Common myeloid progenitor, CD34-positive (primary cell): ENCODE data around the gene CCSER1.
A peak's percentile ranks its signal among the peaks of the same experiment; 100 is the strongest.

ENCODE experiments used
- CTCF ChIA-PET: fragments of 350-600 bp; sonication (Branson Sonifier 250); formaldehyde crosslinking; loops from one replicate; lab custom pipeline; 2021; ENCODE audit warnings: antibody characterized with exemption; lab: Charles Lee
- POLR2A ChIA-PET: fragments of 350-600 bp; sonication (Branson Sonifier 250); formaldehyde crosslinking; loops from one replicate; lab custom pipeline; 2021; ENCODE audit warnings: antibody characterized with exemption; lab: Charles Lee
- DNase-seq, 3 donors: peaks; one replicate each; pipeline versions ENCODE4 v3.0.0 to v3.0.0-alpha.2; 2013
- H3K27ac ChIP-seq, 2 experiments: 1 replicate in 1 of 2; 2 replicates in 1 of 2; pipeline ENCODE4 v1.7.0; 2013; ENCODE audit warnings: inconsistent platforms in 2 of 2, low read length in 2 of 2, mild to moderate bottlenecking in 2 of 2, low read depth in 1 of 2, moderate library complexity in 1 of 2; ENCODE audit not compliant: severe bottlenecking in 2 of 2, insufficient read depth in 1 of 2, poor library complexity in 1 of 2
- H3K27me3 ChIP-seq, 5 experiments: replicated peaks in 2 of 5; 1 replicate in 3 of 5; 2 replicates in 2 of 5; pipeline versions ENCODE4 v1.6.1 to v1.7.0; 2013; ENCODE audit warnings: low read length in 4 of 5, mild to moderate bottlenecking in 2 of 5, moderate library complexity in 2 of 5, inconsistent platforms in 1 of 5; ENCODE audit not compliant: insufficient read depth in 5 of 5, control insufficient read depth in 4 of 5
- H3K36me3 ChIP-seq, 4 experiments: 1 replicate in 2 of 4; 2 replicates in 2 of 4; pipeline versions ENCODE4 v1.6.1 to v1.7.0; 2013; ENCODE audit warnings: low read length in 3 of 4, control low read depth in 1 of 4, mild to moderate bottlenecking in 1 of 4; ENCODE audit not compliant: control insufficient read depth in 4 of 4, insufficient read depth in 4 of 4
- H3K4me1 ChIP-seq, 4 experiments: 1 replicate in 3 of 4; 2 replicates in 1 of 4; pipeline versions ENCODE4 v1.6.1 to v1.7.1; 2013; ENCODE audit warnings: low read length in 3 of 4, mild to moderate bottlenecking in 3 of 4, control low read depth in 1 of 4, inconsistent platforms in 1 of 4, moderate library complexity in 1 of 4; ENCODE audit not compliant: control insufficient read depth in 4 of 4, insufficient read depth in 4 of 4; ENCODE audit errors: control extremely low read depth in 1 of 4
- H3K4me3 ChIP-seq, 7 experiments: 1 replicate in 4 of 7; 2 replicates in 3 of 7; pipeline versions ENCODE4 v1.5.1 to v1.7.0; 2013; ENCODE audit warnings: mild to moderate bottlenecking in 7 of 7, low read length in 6 of 7, moderate library complexity in 6 of 7, inconsistent platforms in 2 of 7, low read depth in 2 of 7, control low read depth in 1 of 7; ENCODE audit not compliant: insufficient read depth in 4 of 7, control insufficient read depth in 1 of 7; ENCODE audit errors: extremely low read depth in 1 of 7
- H3K9me3 ChIP-seq, 5 experiments: 1 replicate in 4 of 5; 2 replicates in 1 of 5; pipeline versions ENCODE4 v1.6.1 to v1.7.1; 2013; ENCODE audit warnings: low read length in 4 of 5, mild to moderate bottlenecking in 2 of 5, inconsistent platforms in 1 of 5, low read depth in 1 of 5, moderate library complexity in 1 of 5; ENCODE audit not compliant: control insufficient read depth in 4 of 5, insufficient read depth in 2 of 5; ENCODE audit errors: control extremely low read depth in 1 of 5
- WGBS: methylation state at CpG from one replicate; pipeline ENCODE4 v1.1.5; 2013; ENCODE audit not compliant: insufficient coverage; 5-methylcytosine and 5-hydroxymethylcytosine counted together

CCSER1 gene

DNA sequence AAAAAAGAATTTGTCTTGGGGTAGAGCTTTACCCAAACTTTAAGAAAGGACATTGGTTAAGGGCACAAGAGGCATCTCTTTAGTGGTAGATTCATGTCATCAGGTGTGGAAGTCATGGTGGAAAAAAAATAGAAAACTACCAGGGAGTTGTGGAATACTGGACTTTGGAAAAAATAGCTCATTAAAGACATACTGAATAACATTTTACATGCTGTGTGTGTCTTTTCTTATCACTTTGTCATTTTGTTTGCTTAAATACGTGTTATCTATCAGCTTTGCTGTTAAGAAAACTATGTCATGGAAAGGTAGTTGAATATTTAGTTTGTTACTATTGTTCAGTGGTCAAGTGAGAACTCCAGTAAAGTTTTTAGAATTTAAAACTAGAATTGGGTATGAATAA lies 147.0 kb downstream of the CCSER1 start:
- H3K36me3 ChIP-seq, result no peaks in the 10 kb centered on the region
- peaks cover 0 to 7% (median 0%) of the 10 kb centered on the region in 5 experiments for H3K9me3 ChIP-seq
- no peak overlapping the region for H3K27ac ChIP-seq
- H3K4me3 ChIP-seq, result no peak overlapping the region
- CTCF ChIA-PET, result no interaction called here
- no peaks in the 10 kb centered on the region for H3K4me1 ChIP-seq
- DNase-seq, result no peak
- POLR2A ChIA-PET, result no interaction called here
- no peaks in the 10 kb centered on the region for H3K27me3 ChIP-seq
- WGBS, result no CpG with 5 or more reads among the region's 1 CpG

- Histone ChIP-seq H3K4me3 (no peak overlapping the region), H3K27me3 (no peaks in the 10 kb centered on the region), H3K36me3 (no peaks in the 10 kb centered on the region), H3K9me3 (no peaks in the 10 kb centered on the region), H3K27ac (no peak overlapping the region), H3K4me1 (no peaks in the 10 kb centered on the region)
- CTCF ChIA-PET, result no interaction called here
- WGBS, result 100% methylated on average over 1 of the region's 3 CpGs
- DNase-seq, result no peak
- POLR2A ChIA-PET, result no interaction called here
Measured at GRCh38 chr4:90280954-90281353, 153.8 kb downstream of the CCSER1 start.

DNA sequence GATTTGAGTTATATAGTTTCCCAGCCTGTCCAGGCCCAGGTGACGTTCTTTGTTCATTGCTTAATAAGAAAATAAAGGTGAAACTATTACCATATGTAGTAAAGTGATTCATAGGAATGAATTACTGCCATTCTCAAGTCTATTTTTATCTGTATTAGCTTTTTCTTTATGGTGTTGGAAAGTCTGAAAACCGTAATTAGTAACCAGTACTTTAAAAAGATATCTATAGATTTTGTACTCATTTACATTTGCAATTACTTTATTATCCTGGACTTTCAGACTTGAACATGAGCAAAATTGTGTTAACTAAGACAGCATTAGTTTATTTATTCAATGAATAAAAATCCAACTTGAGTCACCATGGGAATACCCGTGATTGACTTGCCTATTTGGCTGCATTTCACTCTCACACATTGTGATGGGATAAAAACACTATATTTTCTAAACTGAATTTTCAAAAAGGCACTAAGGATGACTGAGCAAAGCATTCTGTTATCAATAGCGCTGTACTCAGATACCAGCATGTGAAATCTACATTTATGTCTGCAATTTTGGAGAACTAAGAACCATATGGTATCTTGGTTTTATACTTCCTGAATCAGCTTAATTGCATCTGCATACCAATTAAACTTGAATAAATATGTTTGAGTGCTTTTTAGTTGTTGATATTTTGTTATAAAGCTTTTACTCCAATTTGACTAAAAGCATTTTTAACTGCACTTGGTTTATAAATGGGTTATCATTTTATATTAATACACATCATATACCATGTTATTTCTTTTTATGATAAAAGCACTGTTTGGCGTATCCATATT lies 154.6 kb downstream of the CCSER1 start:
- H3K9me3 ChIP-seq, result no peaks in the 10 kb centered on the region
- H3K4me1 ChIP-seq, result no peaks in the 10 kb centered on the region
- ChIA-PET POLR2A (no interaction called here), CTCF (no interaction called here)
- DNase-seq, result no peak
- no peak overlapping the region for H3K27ac ChIP-seq
- no peaks in the 10 kb centered on the region for H3K27me3 ChIP-seq
- no peak overlapping the region for H3K4me3 ChIP-seq
- H3K36me3 ChIP-seq, result no peaks in the 10 kb centered on the region
- 100% methylated on average over 1 of the region's 5 CpGs for WGBS

DNA sequence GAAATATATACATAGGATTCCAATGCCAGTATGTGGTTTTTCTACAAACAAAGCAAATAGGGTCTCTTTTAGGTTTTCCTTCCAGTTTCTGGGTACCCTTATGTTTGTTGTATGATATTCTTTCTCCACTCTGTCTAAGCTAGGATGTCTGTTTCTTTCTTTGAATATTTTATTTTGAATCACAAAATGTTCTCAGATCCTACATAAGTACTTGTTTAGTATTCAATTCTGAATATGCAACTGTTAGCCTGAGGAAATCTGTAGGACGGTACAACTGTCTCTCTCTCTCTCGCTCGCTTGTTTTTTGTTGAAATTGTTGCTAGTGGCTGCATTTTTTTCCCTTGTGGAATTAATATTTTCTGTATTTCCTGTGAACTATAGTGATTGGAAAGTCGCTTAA lies 163.2 kb downstream of the CCSER1 start:
- POLR2A ChIA-PET, result no interaction called here
- no peak for DNase-seq
- no peaks in the 10 kb centered on the region for H3K36me3 ChIP-seq
- no peak overlapping the region for H3K27ac ChIP-seq
- H3K9me3 ChIP-seq, result no peaks in the 10 kb centered on the region
- CTCF ChIA-PET, result interaction anchor here (1.2 to 1.4 kb wide), 2 partner anchors 170 to 309 kb away, joined by 3 to 6 read pairs; no protein-coding TSS in a partner anchor
- H3K4me1 ChIP-seq, result no peaks in the 10 kb centered on the region
- H3K4me3 ChIP-seq, result no peak overlapping the region
- no CpG with 5 or more reads among the region's 4 CpGs for WGBS
- no peaks in the 10 kb centered on the region for H3K27me3 ChIP-seq

DNA sequence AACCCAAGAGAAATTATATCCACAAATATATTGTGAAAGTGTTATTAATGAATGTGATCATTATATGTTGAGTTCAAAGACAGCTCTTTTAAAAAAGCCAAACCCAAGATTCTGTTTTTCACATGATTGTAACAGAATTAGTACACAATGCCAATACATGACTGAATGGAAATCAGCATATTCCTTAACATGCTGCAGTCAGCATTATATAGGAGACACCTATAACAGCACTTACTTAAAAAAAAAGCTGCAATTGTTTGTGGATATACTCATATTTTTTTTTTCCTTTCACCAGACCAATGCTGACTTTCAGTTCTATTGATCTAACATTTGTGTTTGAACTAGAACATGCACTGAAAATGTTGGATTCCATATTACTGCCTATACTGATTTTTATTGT lies 165.2 kb downstream of the CCSER1 start:
- H3K4me3 ChIP-seq, result no peak overlapping the region
- no peak overlapping the region for H3K27ac ChIP-seq
- no peaks in the 10 kb centered on the region for H3K4me1 ChIP-seq
- ChIA-PET CTCF (interaction anchor here (1.0 kb wide), 2 partner anchors 266 to 976 kb away, joined by 3 read pairs; no protein-coding TSS in a partner anchor), POLR2A (no interaction called here)
- H3K9me3 ChIP-seq, result no peaks in the 10 kb centered on the region
- H3K36me3 ChIP-seq, result no peaks in the 10 kb centered on the region
- DNase-seq, result no peak
- H3K27me3 ChIP-seq, result no peaks in the 10 kb centered on the region

DNA sequence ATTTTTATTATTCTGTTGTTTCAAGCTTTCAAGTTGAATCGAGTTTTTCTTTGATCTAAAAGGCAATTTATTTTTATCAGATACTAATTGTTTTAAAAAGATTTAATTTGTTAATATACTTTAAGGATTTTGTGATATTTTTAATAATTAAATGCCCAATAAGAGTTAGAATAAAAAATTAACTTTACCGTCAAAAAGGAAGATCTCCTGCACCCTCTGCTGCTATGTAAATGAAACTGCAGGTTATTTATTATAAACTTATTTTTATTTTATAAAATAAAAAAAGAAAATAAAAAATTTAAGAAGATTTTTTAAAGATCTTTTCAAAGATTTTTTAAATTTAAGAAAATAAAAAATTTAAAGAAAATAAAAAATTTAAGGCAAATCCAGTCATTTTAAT lies 166.1 kb downstream of the CCSER1 start:
- H3K27ac ChIP-seq, result no peak overlapping the region
- no peaks in the 10 kb centered on the region for H3K27me3 ChIP-seq
- no peaks in the 10 kb centered on the region for H3K4me1 ChIP-seq
- WGBS, result no CpG with 5 or more reads among the region's 2 CpGs
- DNase-seq, result peak; percentile 28 to 58 (median 53)
- no peaks in the 10 kb centered on the region for H3K36me3 ChIP-seq
- POLR2A ChIA-PET, result interaction anchor here (1.0 kb wide), 1 partner anchor 166 kb away, joined by 3 read pairs; no protein-coding TSS in a partner anchor
- no peak overlapping the region for H3K4me3 ChIP-seq
- CTCF ChIA-PET, result interaction anchor here (1.0 to 1.7 kb wide), 6 partner anchors 170 to 976 kb away, joined by 3 to 8 read pairs (median 3); no protein-coding TSS in a partner anchor
- H3K9me3 ChIP-seq, result no peaks in the 10 kb centered on the region

GRCh38 chr4:90299373-90299772 lies 172.2 kb downstream of the CCSER1 start:
- H3K4me1 ChIP-seq, result no peaks in the 10 kb centered on the region
- H3K27ac ChIP-seq, result no peak overlapping the region
- no peak overlapping the region for H3K4me3 ChIP-seq
- no peaks in the 10 kb centered on the region for H3K36me3 ChIP-seq
- no peaks in the 10 kb centered on the region for H3K9me3 ChIP-seq
- no CpG with 5 or more reads among the region's 1 CpG for WGBS
- no peaks in the 10 kb centered on the region for H3K27me3 ChIP-seq
- no peak for DNase-seq
- ChIA-PET POLR2A (no interaction called here), CTCF (interaction anchor here (1.0 kb wide), 1 partner anchor 642 kb away, joined by 3 read pairs; no protein-coding TSS in a partner anchor)
